Stimulated activated naive CD8-positive, alpha-beta T cell treated with anti-CD3 and anti-CD28 coated beads, Interleukin-15, Interleukin-2, amounts not matched to agents 100 U/mL and 50 U/mL, for 24 hours (primary cell): ENCODE data around the gene ADGRF5.

Experiments used
- ATAC-seq: fragments of 150-1000 bp; cut with Tn5 transposase; one replicate; pipeline ENCODE4 v1.10.0; 2021
- DNase-seq: peaks from one replicate; pipeline ENCODE4 v3.0.0; 2021

The ADGRF5 gene

GRCh38 chr6:46816626-46817025 lies 105.1 kb downstream of the ADGRF5 start:
- DNase-seq (no peak), ATAC-seq (no peak)

DNA sequence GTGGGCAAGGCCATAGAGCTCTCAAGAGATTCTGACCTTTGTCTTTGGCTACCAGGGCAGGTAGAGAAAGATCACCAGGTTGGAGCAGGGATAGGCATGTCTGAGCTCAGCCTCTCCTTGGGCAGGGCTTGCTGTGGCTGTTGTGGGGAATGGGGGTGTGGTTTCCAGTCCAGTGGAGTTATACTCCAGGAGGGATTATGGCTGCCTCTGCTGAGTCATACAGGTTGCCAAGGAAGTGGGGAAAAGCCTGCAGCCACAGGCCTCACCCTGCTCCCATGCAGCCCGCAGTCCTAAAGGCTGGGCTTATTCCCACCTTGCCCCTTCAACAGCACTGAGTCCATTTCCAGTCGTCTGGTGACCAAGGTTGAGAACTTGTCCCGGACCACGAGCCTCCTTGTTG lies 106.6 kb downstream of the ADGRF5 start:
- DNase-seq (no peak), ATAC-seq (no peak)

DNA sequence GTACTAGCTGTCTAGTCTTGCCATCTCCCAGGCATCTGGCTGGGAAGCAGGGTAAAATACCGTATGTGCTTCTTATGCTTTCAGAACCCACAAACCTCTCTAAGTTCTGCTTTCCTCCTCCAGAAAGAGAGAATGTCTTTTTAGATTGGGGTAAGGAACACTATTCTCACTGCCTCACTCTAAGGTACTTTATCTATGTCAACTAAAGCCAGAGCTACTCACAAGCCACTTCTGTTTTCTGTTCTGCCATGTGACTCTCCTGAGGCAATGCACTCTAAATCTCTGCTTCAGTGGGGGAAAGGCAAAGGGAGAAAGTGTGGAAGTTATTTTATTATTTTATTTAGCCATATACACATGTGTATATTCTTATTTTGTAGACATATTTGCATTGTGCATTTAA lies 112.9 kb downstream of the ADGRF5 start:
- ATAC-seq (no peak), DNase-seq (no peak)
